HEK293T (cell line): ENCODE results near the gene CORO1C.

Source experiments
- ELF4 ChIP-seq: fragments of 450-650 bp; IDR thresholded peaks from 2 replicates; pipeline ENCODE4 v1.6.1; 2017; ENCODE audit warnings: antibody characterized with exemption
- FOXA1 ChIP-seq: fragments of 450-650 bp; IDR thresholded peaks from 2 replicates; pipeline ENCODE4 v1.6.1; 2016; ENCODE audit warnings: mild to moderate bottlenecking
- FOXM1 ChIP-seq: fragments of 450-650 bp; IDR thresholded peaks from 2 replicates; pipeline ENCODE4 v1.6.1; 2017; ENCODE audit warnings: mild to moderate bottlenecking, borderline replicate concordance
- LEF1 ChIP-seq: fragments of 450-650 bp; IDR thresholded peaks from 2 replicates; pipeline ENCODE4 v1.6.1; 2017; ENCODE audit warnings: mild to moderate bottlenecking, borderline replicate concordance
- SUZ12 ChIP-seq: fragments of 450-650 bp; IDR thresholded peaks from 2 replicates; pipeline ENCODE4 v1.6.1; 2016; ENCODE audit warnings: mild to moderate bottlenecking
- TARDBP ChIP-seq: fragments of 450-650 bp; IDR thresholded peaks from 2 replicates; pipeline ENCODE4 v1.6.1; 2016

- TF ChIP-seq SUZ12: no peak
- TF ChIP-seq LEF1: no peak
- TF ChIP-seq FOXM1: no peak
- no peak for TF ChIP-seq FOXA1
- TF ChIP-seq TARDBP: no peak
- TF ChIP-seq ELF4: no peak
Observed at GRCh38 chr12:108699955-108700563, 31.3 kb downstream of the CORO1C start.
